HEK293 (cell line): ENCODE measurements around the gene MCU.

Experiments used
- CTCF ChIA-PET: fragments of 350-600 bp; formaldehyde crosslinking; extraction: SDS; loops from one replicate; lab custom pipeline; 2021; ENCODE audit warnings: antibody characterized with exemption; lab: Yijun Ruan, JAX
- POLR2A ChIA-PET: fragments of 300-600 bp; formaldehyde crosslinking; extraction: SDS; loops from one replicate; lab custom pipeline; 2020; ENCODE audit warnings: antibody characterized with exemption, inconsistent platforms; lab: Yijun Ruan, JAX
- H3K27ac ChIP-seq: fragments of 200-500 bp; sonication (Bioruptor generic); 2 replicates; pipeline ENCODE4 v1.5.1; 2014; ENCODE audit warnings: low read depth, low read length, control low read depth, inconsistent platforms; ENCODE audit errors: extremely low read depth
- H3K36me3 ChIP-seq, 2 experiments: fragments of 200-500 bp in 1 of 2; sonication (Bioruptor generic) in 1 of 2; 1 replicate in 1 of 2; 2 replicates in 1 of 2; pipeline ENCODE4 v1.5.1; 2014 to 2017; ENCODE audit warnings: inconsistent platforms in 2 of 2, low read length in 2 of 2; ENCODE audit not compliant: control insufficient read depth in 2 of 2, insufficient read depth in 1 of 2
- H3K4me1 ChIP-seq: fragments of 200-500 bp; sonication (Bioruptor generic); 2 replicates; pipeline ENCODE4 v1.5.1; 2014; ENCODE audit warnings: mild to moderate bottlenecking, low read length, inconsistent platforms; ENCODE audit not compliant: control insufficient read depth, insufficient read depth
- H3K4me3 ChIP-seq: 2 replicates; pipeline ENCODE4 v1.5.1; 2011; ENCODE audit warnings: low read depth, mild to moderate bottlenecking, control low read depth, low read length, moderate library complexity
- H3K9me3 ChIP-seq: fragments of 200-500 bp; sonication (Bioruptor generic); 2 replicates; pipeline ENCODE4 v1.5.1; 2014; ENCODE audit warnings: low read depth, low read length, inconsistent platforms; ENCODE audit not compliant: control insufficient read depth, insufficient read depth
- GLI2 ChIP-seq: fragments of 450-650 bp; formaldehyde crosslinking; IDR thresholded peaks from 2 replicates; pipeline ENCODE4; 2017; ENCODE audit warnings: missing biosample characterization, missing genetic modification characterization, low read depth, borderline replicate concordance
- GLI4 ChIP-seq: fragments of 450-650 bp; formaldehyde crosslinking; IDR thresholded peaks from 2 replicates; pipeline ENCODE4 v1.5.1; 2016; ENCODE audit warnings: missing biosample characterization, missing genetic modification characterization
- SALL2 ChIP-seq: fragments of 450-650 bp; formaldehyde crosslinking; IDR thresholded peaks from 2 replicates; pipeline ENCODE4 v1.5.0; 2017; ENCODE audit warnings: missing biosample characterization, mild to moderate bottlenecking, missing genetic modification characterization, borderline replicate concordance
- SCRT2 ChIP-seq: fragments of 450-650 bp; formaldehyde crosslinking; IDR thresholded peaks from 2 replicates; pipeline ENCODE4 v1.5.1; 2016; ENCODE audit warnings: missing biosample characterization, missing genetic modification characterization
- SP3 ChIP-seq: fragments of 450-650 bp; formaldehyde crosslinking; IDR thresholded peaks from 2 replicates; pipeline ENCODE4 v1.5.1; 2016; ENCODE audit warnings: missing biosample characterization, missing genetic modification characterization
- YY2 ChIP-seq: fragments of 450-650 bp; formaldehyde crosslinking; IDR thresholded peaks from 2 replicates; pipeline ENCODE4 v1.5.1; 2016; ENCODE audit warnings: missing biosample characterization, missing genetic modification characterization
- ZBTB17 ChIP-seq: fragments of 450-650 bp; formaldehyde crosslinking; IDR thresholded peaks from 2 replicates; pipeline ENCODE4 v1.5.1; 2016; ENCODE audit warnings: missing biosample characterization, missing genetic modification characterization
- ZBTB48 ChIP-seq: fragments of 450-650 bp; formaldehyde crosslinking; IDR thresholded peaks from 2 replicates; pipeline ENCODE4 v1.5.1; 2016; ENCODE audit warnings: missing biosample characterization, missing genetic modification characterization
- ZIC2 ChIP-seq: fragments of 450-650 bp; formaldehyde crosslinking; IDR thresholded peaks from 2 replicates; pipeline ENCODE4 v1.5.1; 2016; ENCODE audit warnings: missing biosample characterization, missing genetic modification characterization
- ZNF112 ChIP-seq: fragments of 450-650 bp; formaldehyde crosslinking; IDR thresholded peaks from 2 replicates; pipeline ENCODE4 v1.5.0; 2017; ENCODE audit warnings: missing biosample characterization, missing genetic modification characterization
- ZNF155 ChIP-seq: fragments of 450-650 bp; formaldehyde crosslinking; IDR thresholded peaks from 2 replicates; pipeline ENCODE4 v1.5.1; 2016; ENCODE audit warnings: missing biosample characterization, missing genetic modification characterization
- ZNF174 ChIP-seq: fragments of 450-650 bp; formaldehyde crosslinking; IDR thresholded peaks from 2 replicates; pipeline ENCODE4 v1.5.0; 2017; ENCODE audit warnings: missing biosample characterization, mild to moderate bottlenecking, missing genetic modification characterization
- ZNF175 ChIP-seq: fragments of 450-650 bp; formaldehyde crosslinking; IDR thresholded peaks from 2 replicates; pipeline ENCODE4 v1.5.1; 2016; ENCODE audit warnings: missing biosample characterization, missing genetic modification characterization
- ZNF23 ChIP-seq: fragments of 450-650 bp; formaldehyde crosslinking; IDR thresholded peaks from 2 replicates; pipeline ENCODE4 v1.5.1; 2016; ENCODE audit warnings: missing biosample characterization, missing genetic modification characterization, borderline replicate concordance
- ZNF239 ChIP-seq: fragments of 450-650 bp; formaldehyde crosslinking; IDR thresholded peaks from 2 replicates; pipeline ENCODE4 v1.5.1; 2016; ENCODE audit warnings: missing biosample characterization, missing genetic modification characterization
- ZNF248 ChIP-seq: fragments of 450-650 bp; formaldehyde crosslinking; IDR thresholded peaks from 2 replicates; pipeline ENCODE4 v1.5.1; 2017; ENCODE audit warnings: missing biosample characterization, missing genetic modification characterization
- ZNF366 ChIP-seq: fragments of 450-650 bp; formaldehyde crosslinking; conservative IDR thresholded peaks from 2 replicates; pipeline ENCODE4 v1.5.1; 2016; ENCODE audit warnings: missing biosample characterization, missing genetic modification characterization
- ZNF501 ChIP-seq: fragments of 450-650 bp; formaldehyde crosslinking; IDR thresholded peaks from 2 replicates; pipeline ENCODE4 v1.5.1; 2016; ENCODE audit warnings: missing biosample characterization, missing genetic modification characterization
- ZNF544 ChIP-seq: fragments of 450-650 bp; formaldehyde crosslinking; IDR thresholded peaks from 2 replicates; pipeline ENCODE4 v1.5.0; 2017; ENCODE audit warnings: missing biosample characterization, missing genetic modification characterization
- ZNF560 ChIP-seq: fragments of 450-650 bp; formaldehyde crosslinking; IDR thresholded peaks from 2 replicates; pipeline ENCODE4 v1.5.1; 2017; ENCODE audit warnings: missing biosample characterization, missing genetic modification characterization, borderline replicate concordance
- ZNF596 ChIP-seq: fragments of 450-650 bp; IDR thresholded peaks from 2 replicates; pipeline ENCODE4 v1.5.0; 2018; ENCODE audit warnings: missing biosample characterization, mild to moderate bottlenecking, missing genetic modification characterization, moderate library complexity
- ZNF610 ChIP-seq: fragments of 450-650 bp; formaldehyde crosslinking; IDR thresholded peaks from 2 replicates; pipeline ENCODE4 v1.5.1; 2016; ENCODE audit warnings: missing biosample characterization, missing genetic modification characterization, borderline replicate concordance
- ZNF660 ChIP-seq: fragments of 450-650 bp; IDR thresholded peaks from 2 replicates; pipeline ENCODE4 v1.5.1; 2018; ENCODE audit warnings: missing biosample characterization, mild to moderate bottlenecking, missing genetic modification characterization
- ZNF791 ChIP-seq: fragments of 450-650 bp; formaldehyde crosslinking; IDR thresholded peaks from 2 replicates; pipeline ENCODE4 v1.5.1; 2016; ENCODE audit warnings: missing biosample characterization, missing genetic modification characterization
- TF ChIP-seq, protein P1 (sequence below): sonication (generic); formaldehyde crosslinking; IDR thresholded peaks from 2 replicates; pipeline ENCODE4 v1.8.1; 2022; ENCODE audit warnings: mild to moderate bottlenecking, moderate library complexity, missing genetic modification reagents
- TF ChIP-seq, protein P2 (sequence below): fragments of 450-650 bp; formaldehyde crosslinking; IDR thresholded peaks from 2 replicates; pipeline ENCODE4 v1.5.1; 2016; ENCODE audit warnings: missing biosample characterization, missing genetic modification characterization
- TF ChIP-seq, protein P3 (sequence below): fragments of 450-650 bp; formaldehyde crosslinking; IDR thresholded peaks from 2 replicates; pipeline ENCODE4 v1.5.1; 2017; ENCODE audit warnings: missing biosample characterization, missing genetic modification characterization

Gene MCU

GRCh38 chr10:72895236-72895850, 203.4 kb downstream of the MCU start:
- TF ChIP-seq ZNF544 (tag by site-specific recombination) = peak; percentile 65; the same call in 1 of the 2 replicates
- TF ChIP-seq ZNF366 (tag by site-specific recombination) = 0 out of 2 replicates have a peak, but pooled peaks have one; percentile 23
- TF ChIP-seq, protein P1, sequence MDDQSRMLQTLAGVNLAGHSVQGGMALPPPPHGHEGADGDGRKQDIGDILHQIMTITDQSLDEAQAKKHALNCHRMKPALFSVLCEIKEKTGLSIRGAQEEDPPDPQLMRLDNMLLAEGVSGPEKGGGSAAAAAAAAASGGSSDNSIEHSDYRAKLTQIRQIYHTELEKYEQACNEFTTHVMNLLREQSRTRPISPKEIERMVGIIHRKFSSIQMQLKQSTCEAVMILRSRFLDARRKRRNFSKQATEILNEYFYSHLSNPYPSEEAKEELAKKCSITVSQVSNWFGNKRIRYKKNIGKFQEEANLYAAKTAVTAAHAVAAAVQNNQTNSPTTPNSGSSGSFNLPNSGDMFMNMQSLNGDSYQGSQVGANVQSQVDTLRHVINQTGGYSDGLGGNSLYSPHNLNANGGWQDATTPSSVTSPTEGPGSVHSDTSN = no peak
- TF ChIP-seq ZNF791 (tag by site-specific recombination) = no peak
- TF ChIP-seq, protein P2, sequence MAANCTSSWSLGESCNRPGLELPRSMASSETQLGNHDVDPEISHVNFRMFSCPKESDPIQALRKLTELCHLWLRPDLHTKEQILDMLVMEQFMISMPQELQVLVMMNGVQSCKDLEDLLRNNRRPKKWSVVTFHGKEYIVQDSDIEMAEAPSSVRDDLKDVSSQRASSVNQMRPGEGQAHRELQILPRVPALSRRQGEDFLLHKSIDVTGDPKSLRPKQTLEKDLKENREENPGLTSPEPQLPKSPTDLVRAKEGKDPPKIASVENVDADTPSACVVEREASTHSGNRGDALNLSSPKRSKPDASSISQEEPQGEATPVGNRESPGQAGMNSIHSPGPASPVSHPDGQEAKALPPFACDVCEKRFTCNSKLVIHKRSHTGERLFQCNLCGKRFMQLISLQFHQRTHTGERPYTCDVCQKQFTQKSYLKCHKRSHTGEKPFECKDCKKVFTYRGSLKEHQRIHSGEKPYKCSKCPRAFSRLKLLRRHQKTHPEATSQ (tag by site-specific recombination) = no peak
- no peak for TF ChIP-seq ZNF23 (tag by site-specific recombination)
- TF ChIP-seq ZNF610 (tag by site-specific recombination) = no peak
- TF ChIP-seq ZNF248 (tag by site-specific recombination) = no peak
- TF ChIP-seq ZNF155 (tag by site-specific recombination) = no peak
- no peak for TF ChIP-seq GLI4 (tag by site-specific recombination)
- peak; percentile 51; the same call in 1 of the 2 replicates for TF ChIP-seq ZNF112 (tag by site-specific recombination)
- TF ChIP-seq, protein P3, sequence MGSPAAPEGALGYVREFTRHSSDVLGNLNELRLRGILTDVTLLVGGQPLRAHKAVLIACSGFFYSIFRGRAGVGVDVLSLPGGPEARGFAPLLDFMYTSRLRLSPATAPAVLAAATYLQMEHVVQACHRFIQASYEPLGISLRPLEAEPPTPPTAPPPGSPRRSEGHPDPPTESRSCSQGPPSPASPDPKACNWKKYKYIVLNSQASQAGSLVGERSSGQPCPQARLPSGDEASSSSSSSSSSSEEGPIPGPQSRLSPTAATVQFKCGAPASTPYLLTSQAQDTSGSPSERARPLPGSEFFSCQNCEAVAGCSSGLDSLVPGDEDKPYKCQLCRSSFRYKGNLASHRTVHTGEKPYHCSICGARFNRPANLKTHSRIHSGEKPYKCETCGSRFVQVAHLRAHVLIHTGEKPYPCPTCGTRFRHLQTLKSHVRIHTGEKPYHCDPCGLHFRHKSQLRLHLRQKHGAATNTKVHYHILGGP (tag by site-specific recombination) = 0 out of 2 replicates have a peak, but pooled peaks have one; percentile 20
- TF ChIP-seq ZNF501 (tag by site-specific recombination) = no peak
- no peaks in the 10 kb centered on the region for H3K9me3 ChIP-seq
- H3K4me1 ChIP-seq = no peaks in the 10 kb centered on the region
- ChIA-PET POLR2A (no interaction called here), CTCF (no interaction called here)
- no peak overlapping the region for H3K4me3 ChIP-seq
- no peaks in the 10 kb centered on the region for H3K36me3 ChIP-seq
- H3K27ac ChIP-seq = no peak overlapping the region

GRCh38 chr10:72898616-72899015, 206.7 kb downstream of the MCU start:
- CTCF ChIA-PET = no interaction called here
- H3K36me3 ChIP-seq = no peaks in the 10 kb centered on the region
- no peaks in the 10 kb centered on the region for H3K9me3 ChIP-seq
- no peak overlapping the region for H3K27ac ChIP-seq
- TF ChIP-seq ZNF560 (tag by site-specific recombination) = no peak
- no peak for TF ChIP-seq ZNF596 (tag by site-specific recombination)
- TF ChIP-seq GLI2 (tag by site-specific recombination) = no peak
- no peak for TF ChIP-seq ZNF112 (tag by site-specific recombination)
- TF ChIP-seq ZNF174 = no peak
- TF ChIP-seq SP3 (tag by site-specific recombination) = no peak
- no peak for TF ChIP-seq ZBTB48 (tag by site-specific recombination)
- no peak for TF ChIP-seq SALL2 (tag by site-specific recombination)
- no peak for TF ChIP-seq SCRT2
- TF ChIP-seq ZNF239 (tag by site-specific recombination) = no peak
- no peak for TF ChIP-seq ZBTB17 (tag by site-specific recombination)
- no peak for TF ChIP-seq ZNF175
- TF ChIP-seq YY2 = no peak
- TF ChIP-seq ZIC2 (tag by site-specific recombination) = no peak
- TF ChIP-seq ZNF660 (tag by site-specific recombination) = no peak
- no peaks in the 10 kb centered on the region for H3K4me1 ChIP-seq
- no peak overlapping the region for H3K4me3 ChIP-seq
- POLR2A ChIA-PET = interaction anchor here (0.7 kb wide), 1 partner anchor 10 kb away, joined by 5 read pairs; no protein-coding TSS in a partner anchor
